Measurements from ENCODE around the gene NTM.
A peak's percentile ranks its signal among the peaks of the same experiment; 100 is the strongest.

The NTM gene

GRCh38 chr11:131737357-131737756, 366.9 kb downstream of the NTM start:
- H3K27ac ChIP-seq: no peak overlapping the region
- TF ChIP-seq CTCF (conservative IDR thresholded peaks at IDR 0.05) (peak; percentile 5), ZFX (IDR thresholded peaks at IDR 0.05) (no peak)

- no peak for TF ChIP-seq CTCF (conservative IDR thresholded peaks at IDR 0.05)
- TF ChIP-seq ZFX (IDR thresholded peaks at IDR 0.05): no peak
- no peak overlapping the region for H3K27ac ChIP-seq
These were observed 368.9 kb downstream of the NTM start for GRCh38 chr11:131739243-131739882.

- TF ChIP-seq CTCF (conservative IDR thresholded peaks at IDR 0.05) (no peak), ZFX (IDR thresholded peaks at IDR 0.05) (no peak)
- H3K27ac ChIP-seq: no peak overlapping the region
These were observed 374.4 kb downstream of the NTM start for GRCh38 chr11:131744847-131745246.

- H3K27ac ChIP-seq: no peak overlapping the region
- TF ChIP-seq CTCF (conservative IDR thresholded peaks at IDR 0.05): no peak
- no peak for TF ChIP-seq ZFX (IDR thresholded peaks at IDR 0.05)
These were observed 375.0 kb downstream of the NTM start for GRCh38 chr11:131745405-131745804.

GRCh38 chr11:131746201-131746600, 375.8 kb downstream of the NTM start:
- TF ChIP-seq ZFX (IDR thresholded peaks at IDR 0.05) (no peak), CTCF (conservative IDR thresholded peaks at IDR 0.05) (no peak)
- no peak overlapping the region for H3K27ac ChIP-seq

- H3K27ac ChIP-seq: no peak overlapping the region
- TF ChIP-seq CTCF (conservative IDR thresholded peaks at IDR 0.05) (peak; percentile 91), ZFX (IDR thresholded peaks at IDR 0.05) (no peak)
These were observed 378.0 kb downstream of the NTM start for GRCh38 chr11:131748151-131749050.

- TF ChIP-seq CTCF (conservative IDR thresholded peaks at IDR 0.05) (no peak), ZFX (IDR thresholded peaks at IDR 0.05) (no peak)
- H3K27ac ChIP-seq: no peak overlapping the region
These were observed 378.7 kb downstream of the NTM start for GRCh38 chr11:131749101-131749500.

All from C4-2B (cell line).